H1 (cell line): ENCODE data around the gene NPHS2. TPM values are rescaled to one million over a fixed set of nuclear protein-coding genes. Genes with fewer than 3 reads are reported as not detected.

ENCODE experiments used
- CTCF ChIP-seq, 3 experiments: IDR thresholded peaks; 1 replicate in 2 of 3; 2 replicates in 1 of 3; pipeline versions ENCODE4 v1.5.1 to v1.6.1; 2011; ENCODE audit warnings: low read length in 3 of 3, mild to moderate bottlenecking in 3 of 3, inconsistent platforms in 2 of 3, low read depth in 1 of 3, moderate library complexity in 1 of 3; ENCODE audit not compliant: insufficient read depth in 1 of 3; ENCODE audit errors: control extremely low read depth in 1 of 3
- polyA plus RNA-seq, 7 experiments: library from polyadenylated mRNA; depleted of rRNA in 3 of 7; stranded (reverse) in 5 of 7; unstranded in 2 of 7; fragments of >200 nt in 5 of 7; fragments of 200-250 nt in 2 of 7; gene quantifications; 1 replicate in 5 of 7; 2 replicates in 1 of 7; 4 replicates in 1 of 7; pipeline versions ENCODE4 v1.2.1 to v1.2.3, GENCODE V29; 2011 to 2013; ENCODE audit warnings: missing spikeins in 2 of 7, mixed read lengths in 2 of 7
- total RNA-seq: library from RNA; stranded (reverse); fragmentation: NEBNext Ultra II Directional; extraction: Animal tissue kit (Norgen Biotek cat#: 25700); gene quantifications from 2 replicates; pipeline ENCODE4 v1.2.1, GENCODE V29; 2021

NPHS2 gene
- total and polyA plus RNA-seq, 2 of the 8 experiments (the other 6 are each of a cell fraction or from before 2014, with no cell fraction given): not detected

GRCh38 chr1:179554427-179554826 lies 21.3 kb downstream of the NPHS2 start (continued):
- TF ChIP-seq CTCF (IDR thresholded peaks at IDR 0.05; ENCODE audit: control extremely low read depth in 1 of 3, insufficient read depth in 1 of 3, low read depth in 1 of 3, low read length in 3 of 3): no peak
